Fibroblast of lung (primary cell): ENCODE results near the gene KLHL17. TPM values are rescaled to one million over a fixed set of nuclear protein-coding genes. Genes with fewer than 3 reads are reported as not detected.
A peak's percentile ranks its signal among the peaks of the same experiment; 100 is the strongest.

ENCODE experiments used
- DNase-seq, 2 donors: peaks; one replicate each; pipeline versions ENCODE4 v3.0.0 to v3.0.0-alpha.2; 2010; ENCODE audit warnings: low read depth in 2 of 2
- H2AFZ ChIP-seq: 2 replicates; pipeline ENCODE4 v1.5.1; 2012; ENCODE audit warnings: low read length, control low read depth, inconsistent platforms
- H3K27ac ChIP-seq: 2 replicates; pipeline ENCODE4 v1.5.1; 2011; ENCODE audit warnings: low read length, control low read depth; ENCODE audit not compliant: insufficient read depth
- H3K27me3 ChIP-seq: 2 replicates; pipeline ENCODE4 v1.5.1; 2011; ENCODE audit warnings: mild to moderate bottlenecking, low read length; ENCODE audit not compliant: control insufficient read depth, insufficient read depth
- H3K36me3 ChIP-seq: 2 replicates; pipeline ENCODE4 v1.5.1; 2011; ENCODE audit warnings: low read length; ENCODE audit not compliant: control insufficient read depth, insufficient read depth
- H3K4me1 ChIP-seq: 2 replicates; pipeline ENCODE4 v1.5.1; 2011; ENCODE audit warnings: low read length; ENCODE audit not compliant: control insufficient read depth, insufficient read depth; ENCODE audit errors: extremely low read depth
- H3K4me2 ChIP-seq: 2 replicates; pipeline ENCODE4 v1.5.1; 2011; ENCODE audit warnings: low read length, control low read depth; ENCODE audit not compliant: insufficient read depth; ENCODE audit errors: extremely low read depth
- H3K4me3 ChIP-seq, 4 experiments: fragments of 200-600 bp in 1 of 4; sonication (generic) in 1 of 4; replicated peaks in 1 of 4; 2 replicates each; pipeline ENCODE4 v1.5.1; 2011 to 2016; ENCODE audit warnings: low read length in 4 of 4, low read depth in 3 of 4, mild to moderate bottlenecking in 3 of 4, control low read depth in 2 of 4, inconsistent platforms in 1 of 4, mixed read lengths in 1 of 4; ENCODE audit not compliant: insufficient read depth in 1 of 4; ENCODE audit errors: control extremely low read depth in 1 of 4
- H3K79me2 ChIP-seq: 2 replicates; pipeline ENCODE4 v1.5.1; 2012; ENCODE audit warnings: mild to moderate bottlenecking, low read length, inconsistent platforms; ENCODE audit not compliant: control insufficient read depth, insufficient read depth
- H3K9ac ChIP-seq: 2 replicates; pipeline ENCODE4 v1.5.1; 2011; ENCODE audit warnings: mild to moderate bottlenecking, low read length, control low read depth; ENCODE audit not compliant: insufficient read depth
- H3K9me3 ChIP-seq: 2 replicates; pipeline ENCODE4 v1.5.1; 2012; ENCODE audit warnings: low read depth, low read length; ENCODE audit not compliant: control insufficient read depth, insufficient read depth
- H4K20me1 ChIP-seq: 2 replicates; pipeline ENCODE4 v1.5.1; 2011; ENCODE audit warnings: low read length; ENCODE audit not compliant: control insufficient read depth, insufficient read depth; ENCODE audit errors: extremely low read depth
- CTCF ChIP-seq, 2 donors: IDR thresholded peaks in 1 of 2; conservative IDR thresholded peaks in 1 of 2; 1 replicate in 1 of 2; 2 replicates in 1 of 2; pipeline ENCODE4 v1.5.1; 2011 to 2012; ENCODE audit warnings: low read length in 2 of 2, control low read depth in 1 of 2, inconsistent platforms in 1 of 2, low read depth in 1 of 2, mild to moderate bottlenecking in 1 of 2
- EZH2 ChIP-seq: IDR thresholded peaks from 2 replicates; pipeline ENCODE4 v1.5.1; 2012; ENCODE audit warnings: low read length, control low read depth, mild to moderate bottlenecking; ENCODE audit errors: missing control alignments
- polyA plus RNA-seq, 2 donors: library from polyadenylated mRNA; depleted of rRNA in 1 of 2; stranded (reverse) in 1 of 2; unstranded in 1 of 2; fragments of >200 nt; gene quantifications; 2 replicates each; pipeline ENCODE4 v1.2.1, GENCODE V29; 2011 to 2012; ENCODE audit warnings: missing spikeins in 1 of 2
- total RNA-seq: library from RNA; depleted of rRNA; stranded (reverse); fragments of >200 nt; gene quantifications from 2 replicates; pipeline ENCODE4 v1.2.1, GENCODE V29; 2014

Gene KLHL17
- total and polyA plus RNA-seq, 2 donors (not counting 1 experiment from before 2014, with no cell fraction given), result 4.7 to 7.4 TPM

GRCh38 chr1:964691-965525, 4.5 kb downstream of the KLHL17 start:
- Histone ChIP-seq H3K9me3 (no peaks in the 10 kb centered on the region), H3K4me3 (no peak overlapping the region), H3K9ac (no peak overlapping the region), H3K4me1 (peaks cover 8% of the 10 kb centered on the region), H3K79me2 (peaks cover 2% of the 10 kb centered on the region), H4K20me1 (no peaks in the 10 kb centered on the region), H3K36me3 (peaks cover 10% of the 10 kb centered on the region), H2AFZ (no peak overlapping the region), H3K4me2 (no peak overlapping the region), H3K27me3 (no peaks in the 10 kb centered on the region), H3K27ac (no peak overlapping the region)
- DNase-seq, result no peak
- TF ChIP-seq EZH2 (no peak), CTCF (conservative IDR thresholded peaks at IDR 0.05 in 1 of 2, IDR thresholded peaks at IDR 0.05 in 1 of 2; ENCODE audit: low read depth in 1 of 2, low read length in 2 of 2) (no peak)

- Histone ChIP-seq H3K36me3 (peaks cover 10% of the 10 kb centered on the region), H3K4me3 (peak overlapping the region in 1 of 4 experiments; percentile 69), H3K4me2 (no peak overlapping the region), H3K4me1 (peaks cover 8% of the 10 kb centered on the region), H3K27ac (peak overlapping the region; percentile 90), H3K27me3 (no peaks in the 10 kb centered on the region), H3K79me2 (peaks cover 2% of the 10 kb centered on the region), H4K20me1 (no peaks in the 10 kb centered on the region), H2AFZ (no peak overlapping the region), H3K9me3 (no peaks in the 10 kb centered on the region), H3K9ac (no peak overlapping the region)
- no peak for DNase-seq
- TF ChIP-seq EZH2, result no peak
These were observed 5.2 kb downstream of the KLHL17 start for GRCh38 chr1:965526-966134.

- no peaks in the 10 kb centered on the region for H3K9me3 ChIP-seq
- peak within 1 kb of the TSS; percentile 95 for H3K4me2 ChIP-seq
- peak in 1 of 2 donors; percentile 71 for DNase-seq
- H3K27ac ChIP-seq, result peak within 1 kb of the TSS; percentile 90
- peaks cover 10% of the 10 kb centered on the region for H3K36me3 ChIP-seq
- peak within 1 kb of the TSS; percentile 92 for H2AFZ ChIP-seq
- TF ChIP-seq CTCF (conservative IDR thresholded peaks at IDR 0.05 in 1 of 2, IDR thresholded peaks at IDR 0.05 in 1 of 2; ENCODE audit: low read depth in 1 of 2, low read length in 2 of 2) (no peak), EZH2 (no peak)
- peaks cover 8% of the 10 kb centered on the region for H3K4me1 ChIP-seq
- H3K27me3 ChIP-seq, result no peaks in the 10 kb centered on the region
- no peaks in the 10 kb centered on the region for H4K20me1 ChIP-seq
- peak within 1 kb of the TSS; percentile 79 for H3K9ac ChIP-seq
- peak within 1 kb of the TSS; percentile 41 to 78 (median 70) for H3K4me3 ChIP-seq
- H3K79me2 ChIP-seq, result peaks cover 2% of the 10 kb centered on the region
These were observed 5.8 kb downstream of the KLHL17 start, which contains the start of gene PLEKHN1 for GRCh38 chr1:966135-966703. Gene PLEKHN1, plus strand, starts transcription at chr1:966482. Its CDS starts 50 bp downstream, at chr1:966532.
